ENCODE data around the gene CCDC91. TPM values are rescaled to one million over a fixed set of nuclear protein-coding genes. Genes with fewer than 3 reads are reported as not detected.
A peak's percentile ranks its signal among the peaks of the same experiment; 100 is the strongest.

The CCDC91 gene
- total and polyA plus RNA-seq, 9 of the 15 experiments (the other 6 are each of a cell fraction or from before 2014, with no cell fraction given) = 10.1 to 31.1 (median 26.3) TPM

DNA sequence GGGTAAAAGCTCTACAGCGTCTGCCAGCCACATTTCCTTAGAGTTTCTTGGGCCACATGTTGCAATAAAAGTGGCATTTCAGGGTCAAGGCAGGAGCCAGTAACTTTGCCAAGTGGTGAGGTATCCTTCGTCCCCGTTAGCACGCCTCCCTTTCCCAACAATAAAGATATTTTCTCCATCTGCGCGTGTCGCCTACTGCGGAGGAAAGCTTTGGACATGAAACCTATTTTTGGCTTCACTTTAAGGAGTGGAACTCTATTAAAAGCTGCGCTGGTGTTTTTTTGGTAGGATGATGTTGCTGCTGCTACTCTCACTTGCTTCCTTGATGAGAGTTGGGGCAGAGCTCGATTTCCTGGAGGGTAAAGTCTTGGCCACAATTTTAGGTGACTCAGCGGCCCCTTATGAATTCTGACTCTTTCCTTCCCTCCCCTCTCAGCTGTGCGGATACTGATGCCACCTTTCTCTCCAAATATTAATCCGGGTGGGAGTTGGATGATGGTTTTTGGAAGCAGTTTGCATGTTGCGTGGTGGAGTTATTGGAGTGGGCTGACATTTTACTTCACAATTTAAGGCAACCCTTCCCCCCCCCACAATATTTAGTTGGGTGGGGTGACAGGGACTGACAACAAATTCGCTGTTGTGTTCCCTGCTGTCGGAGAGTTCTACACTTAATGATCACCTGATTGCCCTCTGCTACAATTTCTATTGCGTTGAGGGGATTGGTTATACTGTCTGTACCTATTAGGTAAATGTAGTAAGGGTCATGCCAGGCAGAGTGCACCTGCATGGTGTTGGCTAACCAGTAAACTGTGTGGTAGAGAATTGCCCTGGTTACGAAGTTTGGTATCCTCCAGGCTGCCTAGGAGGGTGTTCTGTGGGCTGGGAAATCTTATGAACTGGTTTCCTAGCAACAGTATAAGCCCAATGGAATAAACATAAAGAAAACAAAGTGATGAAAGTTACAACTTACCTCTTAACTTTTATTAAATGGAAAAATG is 1.1 kb downstream of the CCDC91 start (continued):
- TF ChIP-seq ZNF609 (CRISPR knock-in tag; IDR thresholded peaks at IDR 0.05; ENCODE audit: borderline replicate concordance) = no peak
- TF ChIP-seq, protein P1, sequence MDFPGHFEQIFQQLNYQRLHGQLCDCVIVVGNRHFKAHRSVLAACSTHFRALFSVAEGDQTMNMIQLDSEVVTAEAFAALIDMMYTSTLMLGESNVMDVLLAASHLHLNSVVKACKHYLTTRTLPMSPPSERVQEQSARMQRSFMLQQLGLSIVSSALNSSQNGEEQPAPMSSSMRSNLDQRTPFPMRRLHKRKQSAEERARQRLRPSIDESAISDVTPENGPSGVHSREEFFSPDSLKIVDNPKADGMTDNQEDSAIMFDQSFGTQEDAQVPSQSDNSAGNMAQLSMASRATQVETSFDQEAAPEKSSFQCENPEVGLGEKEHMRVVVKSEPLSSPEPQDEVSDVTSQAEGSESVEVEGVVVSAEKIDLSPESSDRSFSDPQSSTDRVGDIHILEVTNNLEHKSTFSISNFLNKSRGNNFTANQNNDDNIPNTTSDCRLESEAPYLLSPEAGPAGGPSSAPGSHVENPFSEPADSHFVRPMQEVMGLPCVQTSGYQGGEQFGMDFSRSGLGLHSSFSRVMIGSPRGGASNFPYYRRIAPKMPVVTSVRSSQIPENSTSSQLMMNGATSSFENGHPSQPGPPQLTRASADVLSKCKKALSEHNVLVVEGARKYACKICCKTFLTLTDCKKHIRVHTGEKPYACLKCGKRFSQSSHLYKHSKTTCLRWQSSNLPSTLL (IDR thresholded peaks at IDR 0.05) = no peak
- TF ChIP-seq PCBP2 (IDR thresholded peaks at IDR 0.05; ENCODE audit: low read depth, low read length, poor library complexity, severe bottlenecking) = no peak
- no peak for TF ChIP-seq BMI1 (IDR thresholded peaks at IDR 0.05; ENCODE audit: low read length)
- TF ChIP-seq, protein P2, sequence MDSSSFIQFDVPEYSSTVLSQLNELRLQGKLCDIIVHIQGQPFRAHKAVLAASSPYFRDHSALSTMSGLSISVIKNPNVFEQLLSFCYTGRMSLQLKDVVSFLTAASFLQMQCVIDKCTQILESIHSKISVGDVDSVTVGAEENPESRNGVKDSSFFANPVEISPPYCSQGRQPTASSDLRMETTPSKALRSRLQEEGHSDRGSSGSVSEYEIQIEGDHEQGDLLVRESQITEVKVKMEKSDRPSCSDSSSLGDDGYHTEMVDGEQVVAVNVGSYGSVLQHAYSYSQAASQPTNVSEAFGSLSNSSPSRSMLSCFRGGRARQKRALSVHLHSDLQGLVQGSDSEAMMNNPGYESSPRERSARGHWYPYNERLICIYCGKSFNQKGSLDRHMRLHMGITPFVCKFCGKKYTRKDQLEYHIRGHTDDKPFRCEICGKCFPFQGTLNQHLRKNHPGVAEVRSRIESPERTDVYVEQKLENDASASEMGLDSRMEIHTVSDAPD (CRISPR knock-in tag; IDR thresholded peaks at IDR 0.05) = no peak
- TF ChIP-seq, protein P3, sequence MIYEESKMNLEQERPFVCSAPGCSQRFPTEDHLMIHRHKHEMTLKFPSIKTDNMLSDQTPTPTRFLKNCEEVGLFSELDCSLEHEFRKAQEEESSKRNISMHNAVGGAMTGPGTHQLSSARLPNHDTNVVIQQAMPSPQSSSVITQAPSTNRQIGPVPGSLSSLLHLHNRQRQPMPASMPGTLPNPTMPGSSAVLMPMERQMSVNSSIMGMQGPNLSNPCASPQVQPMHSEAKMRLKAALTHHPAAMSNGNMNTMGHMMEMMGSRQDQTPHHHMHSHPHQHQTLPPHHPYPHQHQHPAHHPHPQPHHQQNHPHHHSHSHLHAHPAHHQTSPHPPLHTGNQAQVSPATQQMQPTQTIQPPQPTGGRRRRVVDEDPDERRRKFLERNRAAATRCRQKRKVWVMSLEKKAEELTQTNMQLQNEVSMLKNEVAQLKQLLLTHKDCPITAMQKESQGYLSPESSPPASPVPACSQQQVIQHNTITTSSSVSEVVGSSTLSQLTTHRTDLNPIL (CRISPR knock-in tag; IDR thresholded peaks at IDR 0.05) = no peak
- TF ChIP-seq TCF7 (IDR thresholded peaks at IDR 0.05; ENCODE audit: borderline replicate concordance) = no peak
- TF ChIP-seq, protein P4, sequence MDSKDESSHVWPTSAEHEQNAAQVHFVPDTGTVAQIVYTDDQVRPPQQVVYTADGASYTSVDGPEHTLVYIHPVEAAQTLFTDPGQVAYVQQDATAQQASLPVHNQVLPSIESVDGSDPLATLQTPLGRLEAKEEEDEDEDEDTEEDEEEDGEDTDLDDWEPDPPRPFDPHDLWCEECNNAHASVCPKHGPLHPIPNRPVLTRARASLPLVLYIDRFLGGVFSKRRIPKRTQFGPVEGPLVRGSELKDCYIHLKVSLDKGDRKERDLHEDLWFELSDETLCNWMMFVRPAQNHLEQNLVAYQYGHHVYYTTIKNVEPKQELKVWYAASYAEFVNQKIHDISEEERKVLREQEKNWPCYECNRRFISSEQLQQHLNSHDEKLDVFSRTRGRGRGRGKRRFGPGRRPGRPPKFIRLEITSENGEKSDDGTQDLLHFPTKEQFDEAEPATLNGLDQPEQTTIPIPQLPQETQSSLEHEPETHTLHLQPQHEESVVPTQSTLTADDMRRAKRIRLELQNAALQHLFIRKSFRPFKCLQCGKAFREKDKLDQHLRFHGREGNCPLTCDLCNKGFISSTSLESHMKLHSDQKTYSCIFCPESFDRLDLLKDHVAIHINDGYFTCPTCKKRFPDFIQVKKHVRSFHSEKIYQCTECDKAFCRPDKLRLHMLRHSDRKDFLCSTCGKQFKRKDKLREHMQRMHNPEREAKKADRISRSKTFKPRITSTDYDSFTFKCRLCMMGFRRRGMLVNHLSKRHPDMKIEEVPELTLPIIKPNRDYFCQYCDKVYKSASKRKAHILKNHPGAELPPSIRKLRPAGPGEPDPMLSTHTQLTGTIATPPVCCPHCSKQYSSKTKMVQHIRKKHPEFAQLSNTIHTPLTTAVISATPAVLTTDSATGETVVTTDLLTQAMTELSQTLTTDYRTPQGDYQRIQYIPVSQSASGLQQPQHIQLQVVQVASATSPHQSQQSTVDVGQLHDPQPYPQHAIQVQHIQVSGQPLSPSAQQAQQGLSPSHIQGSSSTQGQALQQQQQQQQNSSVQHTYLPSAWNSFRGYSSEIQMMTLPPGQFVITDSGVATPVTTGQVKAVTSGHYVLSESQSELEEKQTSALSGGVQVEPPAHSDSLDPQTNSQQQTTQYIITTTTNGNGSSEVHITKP (IDR thresholded peaks at IDR 0.05; ENCODE audit: partially characterized antibody) = peak; percentile 69
